NCI-H1048 (cell line): Measurements from ENCODE around the gene PRRG2.
"Not testable (repeated sequence)": the region's sequence is repeated elsewhere in the genome, so short reads cannot be mapped to it uniquely, and the experiment has no call there.

Source experiments
- DNase-seq: peaks from one replicate; lab custom pipeline; 2025; lab: John Stamatoyannopoulos, UW

The PRRG2 gene

GRCh38 chr19:49609499-49610092 is 28.5 kb downstream of the PRRG2 start:
- DNase-seq = no peak

GRCh38 chr19:49613374-49613773 is 32.3 kb downstream of the PRRG2 start:
- DNase-seq = no peak

DNA sequence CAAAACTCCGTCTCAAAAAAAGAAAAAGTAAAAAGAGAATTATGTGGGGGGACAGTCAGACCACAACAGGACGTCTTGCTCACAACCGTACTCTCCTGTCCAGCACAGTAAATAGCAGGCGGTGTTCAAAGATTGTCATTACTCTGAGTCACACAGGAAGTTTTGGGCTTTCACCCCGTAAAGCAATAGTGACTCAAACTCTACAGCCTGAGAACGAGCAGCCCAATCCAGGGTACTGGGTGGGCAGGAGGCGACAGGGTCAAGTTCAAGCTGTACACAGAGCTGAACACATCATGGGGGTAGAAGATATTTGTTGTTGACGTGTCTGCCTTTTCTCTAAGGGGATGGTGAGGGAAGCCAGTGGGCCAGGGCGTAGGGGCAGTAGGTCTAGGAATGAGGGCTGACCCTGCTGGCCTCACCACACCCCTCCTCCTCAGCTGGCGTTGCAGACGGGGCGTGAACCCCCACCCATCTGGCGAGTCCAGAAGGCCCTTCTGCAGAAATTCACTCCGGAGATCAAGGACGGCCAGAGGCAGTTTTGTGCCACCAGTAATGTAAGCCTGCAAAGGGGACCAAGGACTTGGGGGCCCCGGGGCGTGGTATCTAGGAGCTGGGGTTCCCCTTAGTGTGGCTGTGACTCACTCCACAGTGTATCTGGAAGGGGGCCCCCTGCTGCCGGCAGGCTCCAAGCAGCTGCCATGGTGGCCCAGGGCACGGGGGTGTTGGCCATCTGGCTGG is 33.1 kb downstream of the PRRG2 start:
- no peak for DNase-seq

GRCh38 chr19:49615861-49616260 is 34.7 kb downstream of the PRRG2 start:
- no peak for DNase-seq

DNA sequence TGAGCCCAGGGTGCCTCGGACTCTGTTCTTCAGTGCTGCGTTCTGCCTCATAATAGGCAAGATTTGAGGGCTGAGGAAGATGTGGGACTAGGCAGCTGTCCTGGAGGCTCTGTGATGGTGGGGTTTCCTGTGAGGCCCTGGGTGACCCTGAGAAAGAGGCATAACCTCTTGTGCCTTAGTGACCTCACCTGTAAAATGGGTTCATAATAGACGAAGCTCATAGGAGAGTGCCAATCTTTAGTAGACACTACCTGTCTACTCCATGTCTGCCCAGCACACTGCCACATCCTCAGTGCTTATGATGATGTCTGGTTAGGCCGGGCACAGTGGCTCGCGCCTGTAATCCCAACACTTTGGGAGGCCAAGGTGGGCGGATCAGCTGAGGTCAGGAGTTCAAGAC is 35.4 kb downstream of the PRRG2 start:
- DNase-seq = no peak

- no peak for DNase-seq
These were observed 35.8 kb downstream of the PRRG2 start for GRCh38 chr19:49616945-49617344.

GRCh38 chr19:49617860-49618259 is 36.7 kb downstream of the PRRG2 start:
- not testable (repeated sequence) for DNase-seq

- no peak for DNase-seq
These were observed 44.1 kb downstream of the PRRG2 start for GRCh38 chr19:49624967-49625910.

GRCh38 chr19:49626226-49626625 is 45.1 kb downstream of the PRRG2 start:
- no peak for DNase-seq

DNA sequence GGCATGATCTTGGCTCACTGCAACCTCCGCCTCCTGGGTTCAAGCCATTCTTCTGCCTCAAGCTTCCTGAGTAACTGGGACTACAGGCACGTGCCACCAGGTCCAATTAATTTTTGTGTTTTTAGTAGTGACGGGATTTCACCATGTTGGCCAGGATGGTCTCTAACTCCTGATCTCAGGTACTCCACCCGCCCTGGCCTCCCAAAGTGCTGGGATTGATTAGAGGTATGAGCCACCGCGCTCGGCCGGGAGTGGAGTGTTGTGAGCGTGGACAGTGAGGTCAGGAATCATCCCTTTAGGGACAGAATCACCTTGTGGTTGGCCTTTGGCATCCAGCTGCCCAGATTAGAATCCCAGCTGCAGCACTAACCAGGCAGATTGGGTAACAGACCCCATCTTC is 48.5 kb downstream of the PRRG2 start:
- DNase-seq = no peak

- no peak for DNase-seq
These were observed 50.0 kb downstream of the PRRG2 start for GRCh38 chr19:49631014-49631588.

GRCh38 chr19:49631610-49632192 is 50.6 kb downstream of the PRRG2 start:
- DNase-seq = no peak

DNA sequence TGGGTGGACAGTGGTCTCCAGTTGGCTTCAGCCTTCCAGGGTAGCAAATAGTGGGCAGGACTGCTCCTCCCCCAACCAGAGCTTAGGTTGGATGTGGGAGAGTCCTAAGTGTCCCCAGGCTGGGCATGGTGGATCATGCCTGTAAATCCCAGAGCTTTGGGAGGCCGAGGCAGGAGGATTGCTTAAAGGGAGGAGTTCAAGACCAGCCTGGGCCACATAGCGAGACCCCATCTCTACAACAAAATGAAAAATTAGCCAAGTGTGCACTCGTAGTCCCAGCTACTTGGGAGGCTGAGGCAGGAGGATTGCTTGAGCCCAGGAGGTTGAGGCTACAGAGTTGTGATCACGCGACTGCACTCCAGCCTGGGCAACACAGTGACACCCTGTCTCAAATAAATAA is 51.5 kb downstream of the PRRG2 start:
- no peak for DNase-seq

GRCh38 chr19:49633273-49633672 is 52.2 kb downstream of the PRRG2 start:
- DNase-seq = not testable (repeated sequence)

GRCh38 chr19:49635530-49636232 is 54.6 kb downstream of the PRRG2 start:
- DNase-seq = no peak

DNA sequence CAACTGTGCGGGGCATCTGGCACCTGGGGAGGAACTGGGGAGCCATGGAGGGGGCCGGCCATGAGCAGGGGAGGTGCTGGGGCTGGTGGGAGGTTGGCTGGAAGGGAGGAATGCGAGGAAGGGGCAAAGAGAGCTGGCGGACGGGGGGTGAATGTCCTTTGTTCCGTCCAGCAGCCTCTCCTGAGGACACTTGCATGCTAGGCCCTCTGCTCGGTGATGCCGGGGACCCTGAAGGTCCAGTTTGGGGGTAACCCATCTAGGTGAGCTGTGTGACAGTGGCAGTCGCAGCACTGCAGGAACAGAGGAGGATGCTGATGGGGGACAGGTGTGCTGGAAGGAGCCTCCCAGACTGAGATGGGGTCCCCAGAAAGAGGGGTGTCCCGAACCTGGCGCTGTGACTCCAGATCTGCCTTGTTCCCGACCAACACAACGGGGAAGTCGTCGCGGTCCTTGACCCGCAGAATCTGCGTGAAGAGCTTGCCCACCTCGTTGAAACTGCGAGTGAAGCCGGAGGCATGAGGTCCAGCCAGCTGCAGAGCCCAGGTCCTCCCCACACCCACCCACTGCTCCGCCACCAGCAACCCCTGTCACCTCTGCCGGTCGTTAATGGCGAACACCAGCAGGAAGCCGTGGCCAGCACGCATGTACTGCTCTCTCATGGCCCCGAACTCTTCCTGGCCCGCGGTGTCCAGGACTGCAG is 55.3 kb downstream of the PRRG2 start:
- no peak for DNase-seq

GRCh38 chr19:49637821-49638738 is 57.0 kb downstream of the PRRG2 start:
- no peak for DNase-seq

GRCh38 chr19:49639401-49640112 is 58.4 kb downstream of the PRRG2 start:
- DNase-seq = no peak
